Panc1 (cell line): Measurements from ENCODE around the gene CCL2. TPM values are rescaled to one million over a fixed set of nuclear protein-coding genes. Genes with fewer than 3 reads are reported as not detected.

Experiments used
- ATAC-seq: fragments of 200-7000 bp; cut with Tn5 transposase; 2 replicates; pipeline ENCODE4 v1.9.1; 2020; ENCODE audit warnings: mild to moderate bottlenecking, moderate library complexity
- BruUV-seq: library from RNA; stranded (reverse); fragments of 400-500 nt; replicated peaks from 2 replicates; lab custom pipeline; 2021; lab: Mats Ljungman, UMichigan
- CTCF ChIA-PET: fragments of 300-600 bp; sonication (Branson Sonifier 250); formaldehyde crosslinking; loops from one replicate; lab custom pipeline; 2022; ENCODE audit warnings: antibody characterized with exemption; lab: Charles Lee
- POLR2A ChIA-PET: fragments of 300-600 bp; sonication (Branson Sonifier 250); formaldehyde crosslinking; loops from one replicate; lab custom pipeline; 2022; ENCODE audit warnings: antibody characterized with exemption; lab: Charles Lee
- DNase-seq: peaks from one replicate; pipeline ENCODE4 v3.0.0-alpha.2; 2010; ENCODE audit warnings: low read depth, low spot score
- H3K27ac ChIP-seq: 2 replicates; pipeline ENCODE4 v1.5.1; 2011; ENCODE audit warnings: mild to moderate bottlenecking, low read length, inconsistent platforms
- H3K27me3 ChIP-seq: fragments of 200-500 bp; sonication (Bioruptor generic); 2 replicates; pipeline ENCODE4 v1.6.0; 2014; ENCODE audit warnings: low read length, inconsistent platforms; ENCODE audit not compliant: control insufficient read depth, insufficient read depth
- H3K36me3 ChIP-seq: fragments of 200-500 bp; sonication (Bioruptor generic); 2 replicates; pipeline ENCODE4 v1.5.1; 2014; ENCODE audit warnings: inconsistent platforms, mild to moderate bottlenecking, low read length, moderate library complexity; ENCODE audit not compliant: control insufficient read depth, insufficient read depth
- H3K4me1 ChIP-seq: 2 replicates; pipeline ENCODE4 v1.5.1; 2011; ENCODE audit warnings: inconsistent platforms, mild to moderate bottlenecking, low read length, moderate library complexity; ENCODE audit not compliant: control insufficient read depth, insufficient read depth
- H3K4me3 ChIP-seq, 2 experiments: 2 replicates each; pipeline ENCODE4 v1.5.1; 2011 to 2012; ENCODE audit warnings: low read depth in 2 of 2, low read length in 2 of 2, mild to moderate bottlenecking in 2 of 2, inconsistent platforms in 1 of 2, moderate library complexity in 1 of 2
- H3K9me3 ChIP-seq: fragments of 200-500 bp; sonication (Bioruptor generic); 2 replicates; pipeline ENCODE4 v1.5.1; 2014; ENCODE audit warnings: low read depth, mild to moderate bottlenecking, inconsistent platforms, low read length, moderate library complexity; ENCODE audit not compliant: control insufficient read depth, insufficient read depth
- POLR2AphosphoS5 ChIP-seq: IDR thresholded peaks from 2 replicates; pipeline ENCODE4 v1.6.1; 2012; ENCODE audit warnings: mild to moderate bottlenecking, low read depth, low read length, moderate library complexity
- SIN3A ChIP-seq: IDR thresholded peaks from 2 replicates; pipeline ENCODE4 v1.6.1; 2012; ENCODE audit warnings: low read depth, mild to moderate bottlenecking, low read length, moderate library complexity, borderline replicate concordance; ENCODE audit not compliant: insufficient read depth
- TCF7L2 ChIP-seq: IDR thresholded peaks from 2 replicates; pipeline ENCODE4 v1.6.1; 2011; ENCODE audit warnings: mild to moderate bottlenecking, low read depth, low read length, inconsistent platforms
- in situ Hi-C: cut with HindIII; loops from 2 replicates; pipeline ENCODE4 v1.10.0; 2016; ENCODE audit warnings: low sequenced_read_pairs, low pct_unique_long_range_greater_than_20kb
- intact Hi-C: fragments of 100-400 bp; cut with micrococcal nuclease; formaldehyde crosslinking; loops from one replicate; pipeline ENCODE4 v1.10.0; 2022; ENCODE audit not compliant: unreplicated experiment
- total RNA-seq: library from RNA; stranded (reverse); gene quantifications from one replicate; pipeline ENCODE4 v1.2.1, GENCODE V29; 2021; ENCODE audit not compliant: unreplicated experiment
- TF ChIP-seq, protein P1 (sequence below): fragments of 450-650 bp; IDR thresholded peaks from 2 replicates; pipeline ENCODE4 v1.5.1; 2017; ENCODE audit warnings: mild to moderate bottlenecking
- TF ChIP-seq, protein P2 (sequence below), 2 experiments: IDR thresholded peaks; 2 replicates each; pipeline ENCODE4 v1.6.1; 2011 to 2012; ENCODE audit warnings: low read depth in 2 of 2, control low read depth in 1 of 2, low read length in 1 of 2, mild to moderate bottlenecking in 1 of 2, moderate library complexity in 1 of 2; ENCODE audit not compliant: insufficient read depth in 1 of 2

The CCL2 gene
- total RNA-seq, 1 experiment from 2014 or later, result 513 TPM

DNA sequence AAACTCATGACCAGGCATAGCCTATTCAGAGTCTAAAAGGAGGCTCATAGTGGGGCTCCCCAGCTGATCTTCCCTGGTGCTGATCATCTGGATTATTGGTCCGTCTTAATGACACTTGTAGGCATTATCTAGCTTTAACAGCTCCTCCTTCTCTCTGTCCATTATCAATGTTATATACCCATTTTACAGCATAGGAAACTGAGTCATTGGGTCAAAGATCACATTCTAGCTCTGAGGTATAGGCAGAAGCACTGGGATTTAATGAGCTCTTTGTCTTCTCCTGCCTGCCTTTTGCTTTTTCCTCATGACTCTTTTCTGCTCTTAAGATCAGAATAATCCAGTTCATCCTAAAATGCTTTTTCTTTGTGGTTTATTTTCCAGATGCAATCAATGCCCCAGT, 756 bp downstream of the CCL2 start:
- H3K9me3 ChIP-seq, result no peaks in the 10 kb centered on the region
- in situ Hi-C loops, result no loop called here
- DNase-seq, result no peak
- BruUV-seq, result no TSS peak
- POLR2A ChIA-PET, result interaction anchor here (0.6 to 1.0 kb wide), 2 partner anchors 55 to 1009 kb away, joined by 3 to 4 read pairs; no protein-coding TSS in a partner anchor
- H3K27ac ChIP-seq, result peak overlapping the region; percentile 98
- CTCF ChIA-PET, result interaction anchor here (0.7 to 2.0 kb wide), 3 partner anchors 50 to 106 kb away, joined by 3 to 21 read pairs (median 4); no protein-coding TSS in a partner anchor
- no peaks in the 10 kb centered on the region for H3K27me3 ChIP-seq
- TF ChIP-seq, protein P1, sequence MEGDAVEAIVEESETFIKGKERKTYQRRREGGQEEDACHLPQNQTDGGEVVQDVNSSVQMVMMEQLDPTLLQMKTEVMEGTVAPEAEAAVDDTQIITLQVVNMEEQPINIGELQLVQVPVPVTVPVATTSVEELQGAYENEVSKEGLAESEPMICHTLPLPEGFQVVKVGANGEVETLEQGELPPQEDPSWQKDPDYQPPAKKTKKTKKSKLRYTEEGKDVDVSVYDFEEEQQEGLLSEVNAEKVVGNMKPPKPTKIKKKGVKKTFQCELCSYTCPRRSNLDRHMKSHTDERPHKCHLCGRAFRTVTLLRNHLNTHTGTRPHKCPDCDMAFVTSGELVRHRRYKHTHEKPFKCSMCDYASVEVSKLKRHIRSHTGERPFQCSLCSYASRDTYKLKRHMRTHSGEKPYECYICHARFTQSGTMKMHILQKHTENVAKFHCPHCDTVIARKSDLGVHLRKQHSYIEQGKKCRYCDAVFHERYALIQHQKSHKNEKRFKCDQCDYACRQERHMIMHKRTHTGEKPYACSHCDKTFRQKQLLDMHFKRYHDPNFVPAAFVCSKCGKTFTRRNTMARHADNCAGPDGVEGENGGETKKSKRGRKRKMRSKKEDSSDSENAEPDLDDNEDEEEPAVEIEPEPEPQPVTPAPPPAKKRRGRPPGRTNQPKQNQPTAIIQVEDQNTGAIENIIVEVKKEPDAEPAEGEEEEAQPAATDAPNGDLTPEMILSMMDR, result no peak
- TF ChIP-seq POLR2AphosphoS5, result peak; percentile 17; the same call in 1 of the 2 replicates
- no peak for ATAC-seq
- H3K4me1 ChIP-seq, result peaks cover 61% of the 10 kb centered on the region
- intact Hi-C loops, result no loop called here
- H3K4me3 ChIP-seq, result peak overlapping the region; percentile 62 to 81
- no peaks in the 10 kb centered on the region for H3K36me3 ChIP-seq

DNA sequence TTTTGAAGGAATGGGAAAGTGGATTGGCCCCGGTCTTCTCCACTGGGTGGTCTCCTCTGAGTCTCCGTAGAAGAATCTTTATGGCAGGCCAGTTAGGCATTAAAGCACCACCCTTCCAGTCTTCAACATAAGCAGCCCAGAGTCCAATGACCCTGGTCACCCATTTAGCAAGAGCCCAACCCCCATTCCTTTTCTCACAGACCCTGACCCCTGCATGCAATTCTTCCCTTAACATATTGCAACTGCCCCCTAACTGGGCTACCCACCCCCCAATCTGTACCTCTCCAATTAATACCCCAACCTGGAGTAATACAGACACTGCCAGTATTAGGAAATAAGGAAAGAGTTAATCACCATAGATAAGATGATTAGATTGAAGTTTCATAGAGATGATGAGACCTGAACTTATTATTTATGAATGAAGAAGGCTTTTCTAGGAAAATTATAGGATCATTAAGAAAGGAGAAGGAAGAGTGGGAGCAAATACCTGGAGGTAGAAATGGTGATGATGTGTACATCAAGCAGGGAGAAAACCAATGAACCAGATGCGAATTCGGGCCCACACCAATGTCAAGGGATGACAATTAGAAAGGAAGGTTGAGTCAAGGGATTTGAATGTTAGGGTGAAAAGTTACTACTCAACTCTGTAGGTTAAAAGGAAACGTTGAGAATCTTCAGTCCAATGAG, 2.4 kb downstream of the CCL2 start:
- TF ChIP-seq TCF7L2 (no peak), POLR2AphosphoS5 (peak; percentile 66), SIN3A (no peak; the same call in 1 of the 2 replicates)
- TF ChIP-seq, protein P2, sequence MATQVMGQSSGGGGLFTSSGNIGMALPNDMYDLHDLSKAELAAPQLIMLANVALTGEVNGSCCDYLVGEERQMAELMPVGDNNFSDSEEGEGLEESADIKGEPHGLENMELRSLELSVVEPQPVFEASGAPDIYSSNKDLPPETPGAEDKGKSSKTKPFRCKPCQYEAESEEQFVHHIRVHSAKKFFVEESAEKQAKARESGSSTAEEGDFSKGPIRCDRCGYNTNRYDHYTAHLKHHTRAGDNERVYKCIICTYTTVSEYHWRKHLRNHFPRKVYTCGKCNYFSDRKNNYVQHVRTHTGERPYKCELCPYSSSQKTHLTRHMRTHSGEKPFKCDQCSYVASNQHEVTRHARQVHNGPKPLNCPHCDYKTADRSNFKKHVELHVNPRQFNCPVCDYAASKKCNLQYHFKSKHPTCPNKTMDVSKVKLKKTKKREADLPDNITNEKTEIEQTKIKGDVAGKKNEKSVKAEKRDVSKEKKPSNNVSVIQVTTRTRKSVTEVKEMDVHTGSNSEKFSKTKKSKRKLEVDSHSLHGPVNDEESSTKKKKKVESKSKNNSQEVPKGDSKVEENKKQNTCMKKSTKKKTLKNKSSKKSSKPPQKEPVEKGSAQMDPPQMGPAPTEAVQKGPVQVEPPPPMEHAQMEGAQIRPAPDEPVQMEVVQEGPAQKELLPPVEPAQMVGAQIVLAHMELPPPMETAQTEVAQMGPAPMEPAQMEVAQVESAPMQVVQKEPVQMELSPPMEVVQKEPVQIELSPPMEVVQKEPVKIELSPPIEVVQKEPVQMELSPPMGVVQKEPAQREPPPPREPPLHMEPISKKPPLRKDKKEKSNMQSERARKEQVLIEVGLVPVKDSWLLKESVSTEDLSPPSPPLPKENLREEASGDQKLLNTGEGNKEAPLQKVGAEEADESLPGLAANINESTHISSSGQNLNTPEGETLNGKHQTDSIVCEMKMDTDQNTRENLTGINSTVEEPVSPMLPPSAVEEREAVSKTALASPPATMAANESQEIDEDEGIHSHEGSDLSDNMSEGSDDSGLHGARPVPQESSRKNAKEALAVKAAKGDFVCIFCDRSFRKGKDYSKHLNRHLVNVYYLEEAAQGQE (IDR thresholded peaks at IDR 0.05; ENCODE audit: insufficient read depth in 1 of 2, low read depth in 2 of 2, low read length in 1 of 2), result no peak
- in situ Hi-C loops, result no loop called here
- ATAC-seq (peak; percentile 4; the same call in 1 of the 2 replicates), DNase-seq (no peak)
- peak overlapping the region; percentile 98 for H3K27ac ChIP-seq
- H3K4me3 ChIP-seq, result peak overlapping the region; percentile 62 to 81
- no peaks in the 10 kb centered on the region for H3K9me3 ChIP-seq
- H3K36me3 ChIP-seq, result no peaks in the 10 kb centered on the region
- POLR2A ChIA-PET, result interaction anchor here (0.6 kb wide), 1 partner anchor 104 kb away, joined by 3 read pairs; no protein-coding TSS in a partner anchor
- no TSS peak for BruUV-seq
- H3K4me1 ChIP-seq, result peaks cover 46% of the 10 kb centered on the region
- H3K27me3 ChIP-seq, result no peaks in the 10 kb centered on the region
- intact Hi-C loops, result no loop called here
- CTCF ChIA-PET, result no interaction called here

DNA sequence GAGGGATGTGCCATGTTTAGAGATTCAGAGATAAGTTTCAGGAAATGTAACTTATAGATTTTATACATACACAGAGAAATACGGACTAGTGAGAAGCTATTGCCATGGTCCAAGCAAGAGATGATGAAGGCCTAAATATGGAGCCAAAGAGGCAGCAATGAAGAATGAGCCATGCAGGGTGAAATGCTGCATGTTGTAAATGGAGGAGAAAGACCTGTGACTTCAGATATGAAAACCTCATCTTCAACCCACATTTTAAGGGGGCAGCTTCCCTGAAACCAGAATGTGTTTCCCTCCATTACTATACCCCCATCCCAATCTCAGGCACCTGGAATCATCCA, 2.9 kb downstream of the CCL2 start:
- BruUV-seq, result no TSS peak
- intact Hi-C loops, result no loop called here
- no peak overlapping the region for H3K4me3 ChIP-seq
- peak overlapping the region; percentile 98 for H3K27ac ChIP-seq
- ATAC-seq, result peak; percentile 2; the same call in 1 of the 2 replicates
- H3K36me3 ChIP-seq, result no peaks in the 10 kb centered on the region
- TF ChIP-seq, protein P2 (IDR thresholded peaks at IDR 0.05; ENCODE audit: insufficient read depth in 1 of 2, low read depth in 2 of 2, low read length in 1 of 2), result no peak
- TF ChIP-seq TCF7L2, result no peak
- TF ChIP-seq, protein P1, result no peak
- peak; percentile 25; the same call in 1 of the 2 replicates for TF ChIP-seq POLR2AphosphoS5
- TF ChIP-seq SIN3A, result peak; percentile 89; the same call in 1 of the 2 replicates
- in situ Hi-C loops, result no loop called here
- no peaks in the 10 kb centered on the region for H3K9me3 ChIP-seq
- ChIA-PET CTCF (no interaction called here), POLR2A (no interaction called here)
- H3K4me1 ChIP-seq, result peaks cover 40% of the 10 kb centered on the region
- H3K27me3 ChIP-seq, result no peaks in the 10 kb centered on the region
- no peak for DNase-seq
